GM21367 (cell line): Measurements from ENCODE around the gene GTF2H2C.
"Not testable (repeated sequence)": the region's sequence is repeated elsewhere in the genome, so short reads cannot be mapped to it uniquely, and the experiment has no call there.

ENCODE experiments used
- ATAC-seq: cut with Tn5 transposase; IDR thresholded peaks from one replicate; pipeline ENCODE4 v1.9.1; 2021; ENCODE audit not compliant: unreplicated experiment

The GTF2H2C gene

DNA sequence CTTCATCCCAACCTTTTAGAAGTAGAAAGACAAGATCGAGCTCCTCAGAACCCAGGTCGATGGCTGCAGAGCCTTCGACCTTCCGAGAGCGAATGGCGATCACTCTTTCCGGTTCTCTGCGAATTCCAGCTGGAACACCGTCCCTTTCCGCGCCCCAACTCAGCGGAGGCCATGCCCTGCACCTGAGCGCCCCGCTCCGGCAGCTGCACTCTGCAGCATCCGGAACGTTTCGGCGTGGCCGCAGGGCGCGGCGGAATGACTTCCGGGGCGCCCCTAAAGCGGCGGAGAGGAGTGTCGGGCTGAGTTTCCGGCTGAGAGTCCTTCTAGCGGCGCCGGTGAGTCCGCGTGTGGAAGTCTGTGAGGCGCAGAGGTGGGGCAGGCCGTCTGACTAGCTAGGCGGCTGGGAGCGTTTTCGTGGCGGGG is at the start of gene GTF2H2C:
Gene GTF2H2C, plus strand, starts transcription at position 284 of the 423 bp plus-strand sequence. CDS start 4,942 bp downstream, outside the sequence.
- peak; percentile 95 for ATAC-seq

GRCh38 chr5:69510694-69511093 is 49.3 kb upstream of the GTF2H2C start:
- no peak for ATAC-seq

DNA sequence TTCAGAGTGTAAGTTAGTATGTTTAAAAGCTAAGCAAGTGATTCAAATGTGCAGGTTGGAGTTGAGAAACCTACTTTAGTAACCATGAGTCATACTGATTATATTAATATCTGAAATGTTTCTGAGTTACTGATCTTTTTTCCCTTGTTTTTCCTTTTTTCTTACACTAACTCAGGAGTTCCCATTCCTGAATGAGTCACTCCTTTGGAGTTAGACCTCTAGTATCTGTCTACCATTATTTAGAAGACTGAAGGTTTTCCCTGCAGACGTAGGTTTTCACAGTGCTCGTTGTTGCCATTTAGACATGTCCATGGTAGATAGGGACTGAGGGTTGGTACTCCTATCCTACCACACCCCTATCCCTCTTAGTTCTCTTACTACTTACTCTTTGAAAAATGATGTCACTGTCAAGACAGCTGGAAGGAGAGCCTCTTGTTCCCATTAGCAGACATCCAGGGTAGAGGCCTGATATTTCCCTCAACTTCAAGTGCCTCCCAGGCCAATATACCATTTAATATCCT is 47.2 kb upstream of the GTF2H2C start:
- no peak for ATAC-seq

DNA sequence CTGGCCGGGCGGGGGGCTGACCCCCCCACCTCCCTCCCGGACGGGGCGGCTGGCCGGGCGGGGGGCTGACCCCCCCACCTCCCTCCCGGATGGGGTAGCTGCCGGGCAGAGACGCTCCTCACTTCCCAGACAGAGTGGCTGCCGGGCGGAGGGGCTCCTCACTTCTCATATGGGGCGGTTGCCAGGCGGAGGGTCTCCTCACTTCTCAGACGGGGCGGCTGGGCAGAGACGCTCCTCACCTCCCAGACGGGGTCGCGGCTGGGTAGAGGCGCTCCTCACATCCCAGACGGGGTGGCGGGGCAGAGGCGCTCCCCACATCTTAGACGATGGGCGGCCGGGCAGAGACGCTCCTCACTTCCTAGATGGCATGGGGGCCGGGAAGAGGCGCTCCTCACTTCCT is 44.4 kb upstream of the GTF2H2C start:
- not testable (repeated sequence) for ATAC-seq

- ATAC-seq: no peak
These were observed 43.2 kb upstream of the GTF2H2C start for GRCh38 chr5:69516769-69517168.

- no peak for ATAC-seq
These were observed 42.2 kb upstream of the GTF2H2C start for GRCh38 chr5:69517763-69518212.

GRCh38 chr5:69519285-69519684 is 40.7 kb upstream of the GTF2H2C start:
- ATAC-seq: no peak

- no peak for ATAC-seq
These were observed 38.0 kb upstream of the GTF2H2C start for GRCh38 chr5:69522035-69522434.

DNA sequence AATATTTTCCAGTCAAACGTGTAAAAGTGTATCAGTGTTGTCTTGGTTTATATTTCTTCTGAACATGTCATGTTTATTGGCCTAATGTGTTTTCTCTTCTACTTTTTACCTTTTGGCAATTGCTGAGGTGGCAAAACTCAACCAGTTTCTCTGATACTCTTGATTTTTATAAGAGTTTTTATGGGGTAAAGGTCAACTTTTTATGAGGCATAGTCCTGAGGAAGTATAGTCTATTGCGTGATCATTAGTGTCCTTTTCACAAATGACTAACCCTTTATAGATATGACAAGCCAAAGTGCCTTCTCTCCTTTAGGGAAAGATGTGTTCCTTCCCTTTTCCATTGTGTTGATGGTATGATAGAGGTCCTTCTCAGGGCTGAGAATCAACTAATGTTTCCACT is 34.5 kb upstream of the GTF2H2C start:
- ATAC-seq: no peak

- ATAC-seq: no peak
These were observed 33.3 kb upstream of the GTF2H2C start for GRCh38 chr5:69526660-69527059.

GRCh38 chr5:69527128-69527770 is 32.7 kb upstream of the GTF2H2C start:
- ATAC-seq: no peak

DNA sequence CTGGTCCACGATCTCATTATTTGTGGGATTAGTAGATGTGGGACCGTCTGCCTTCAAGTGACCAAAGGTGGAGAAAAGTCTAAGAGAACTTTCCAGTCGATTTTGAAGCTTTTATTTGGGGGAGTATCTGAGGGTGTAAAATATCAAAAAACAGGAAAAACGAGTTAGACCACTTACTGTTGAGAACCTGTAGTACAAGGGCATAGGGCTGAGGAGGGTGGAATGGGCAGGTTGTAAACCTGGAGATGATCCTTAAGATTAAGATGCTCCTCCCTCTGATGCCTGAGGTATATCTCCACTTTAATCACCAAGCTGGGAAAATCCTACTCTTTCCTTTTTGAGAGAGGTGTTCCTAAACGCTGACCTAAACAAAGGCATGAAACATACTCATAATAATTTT is 32.0 kb upstream of the GTF2H2C start:
- ATAC-seq: no peak

DNA sequence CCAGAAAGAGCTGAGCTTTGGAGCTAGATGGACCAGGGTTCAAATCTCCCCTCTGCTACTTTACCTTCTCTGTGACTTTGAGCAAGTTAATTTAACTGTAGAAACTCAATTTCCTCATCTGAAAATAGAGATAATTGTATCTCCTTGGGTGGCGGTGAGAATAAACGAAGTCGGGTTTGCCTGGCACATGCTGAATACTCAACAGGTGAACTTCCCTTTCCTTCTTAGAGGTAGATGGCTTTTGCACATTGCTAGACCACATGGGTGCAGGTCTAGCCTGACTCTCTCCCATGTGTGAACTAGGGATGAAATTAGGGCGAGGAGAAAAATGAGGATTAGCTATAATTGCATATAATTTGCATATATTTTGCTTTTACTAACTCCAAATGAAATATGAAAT is 31.4 kb upstream of the GTF2H2C start:
- no peak for ATAC-seq

DNA sequence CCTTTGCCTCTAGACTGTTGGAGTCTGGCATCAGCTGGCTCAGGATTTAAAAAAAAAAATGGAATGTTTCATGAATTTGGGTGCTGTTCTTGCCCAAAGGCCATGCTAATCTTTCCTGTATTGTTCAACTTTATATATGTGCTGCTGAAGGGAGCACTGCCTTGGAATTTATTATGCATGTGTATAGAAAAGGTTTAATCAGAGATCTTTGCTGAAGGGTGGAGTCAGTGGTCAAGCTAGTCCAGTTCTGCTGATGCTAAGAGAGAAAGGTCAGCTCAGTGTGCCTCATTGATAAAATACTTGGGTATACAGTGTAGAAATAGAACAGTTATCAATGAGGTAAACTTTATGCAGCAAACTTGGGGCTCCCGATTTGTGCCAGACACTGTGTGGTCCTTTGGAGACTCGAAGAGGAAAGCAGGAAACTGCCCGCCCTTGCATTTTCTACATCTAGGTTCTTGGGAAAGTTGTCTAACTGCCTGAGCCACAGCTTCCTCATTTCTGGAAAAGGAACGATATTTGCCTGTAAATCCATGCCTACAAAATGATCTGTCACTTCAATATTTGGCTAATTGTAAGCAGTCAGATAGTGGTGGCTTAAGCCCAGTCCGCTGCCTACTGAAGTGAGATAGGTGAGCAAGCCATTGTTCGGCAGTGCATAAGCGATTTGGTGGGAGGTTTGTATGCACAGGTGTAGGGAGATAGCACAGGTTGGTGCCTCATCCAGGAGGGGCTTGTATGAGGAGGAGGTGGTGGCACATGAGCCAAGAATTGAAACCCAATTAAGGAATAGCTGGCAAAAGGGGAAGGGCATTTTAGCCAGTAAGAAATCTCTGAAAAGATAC is 29.2 kb upstream of the GTF2H2C start:
- no peak for ATAC-seq

DNA sequence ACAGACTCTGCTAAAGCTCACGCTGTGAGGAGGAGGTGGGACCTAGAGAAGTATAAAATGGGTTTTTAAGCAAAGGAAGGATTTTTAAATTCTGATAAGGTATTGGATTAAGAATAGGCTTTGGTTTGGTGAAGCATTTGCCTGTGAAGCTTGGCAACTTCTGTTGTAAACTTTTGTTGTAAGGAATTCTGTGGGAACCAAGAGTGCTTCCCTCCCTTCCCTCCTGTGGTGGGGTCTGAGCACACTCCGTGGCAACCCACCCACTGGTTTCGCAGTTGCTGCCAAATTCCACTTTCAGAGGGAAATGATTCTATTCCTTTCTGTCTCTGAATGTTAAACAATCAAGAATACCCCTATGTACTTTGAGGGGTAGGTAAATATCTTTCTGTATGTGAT is 28.6 kb upstream of the GTF2H2C start:
- ATAC-seq: no peak

DNA sequence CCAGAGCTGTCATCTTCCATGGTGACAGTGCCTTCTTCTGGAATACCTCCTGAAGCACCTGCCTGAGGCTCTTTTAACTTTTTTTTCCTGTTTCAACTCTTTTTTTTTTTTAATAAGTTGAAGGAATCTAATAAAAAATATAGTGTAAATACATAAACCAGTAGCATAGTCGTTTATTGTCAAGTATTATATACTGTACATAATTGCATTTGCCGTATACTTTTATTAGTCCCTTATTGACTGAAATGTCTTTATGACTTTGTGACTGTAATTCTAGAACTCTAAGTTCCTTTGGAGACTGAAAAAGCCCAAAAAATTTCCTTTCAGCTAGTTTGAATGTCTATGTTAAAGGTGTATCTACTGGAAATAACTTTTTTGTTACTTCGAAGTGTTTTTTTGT is 22.1 kb upstream of the GTF2H2C start:
- not testable (repeated sequence) for ATAC-seq

DNA sequence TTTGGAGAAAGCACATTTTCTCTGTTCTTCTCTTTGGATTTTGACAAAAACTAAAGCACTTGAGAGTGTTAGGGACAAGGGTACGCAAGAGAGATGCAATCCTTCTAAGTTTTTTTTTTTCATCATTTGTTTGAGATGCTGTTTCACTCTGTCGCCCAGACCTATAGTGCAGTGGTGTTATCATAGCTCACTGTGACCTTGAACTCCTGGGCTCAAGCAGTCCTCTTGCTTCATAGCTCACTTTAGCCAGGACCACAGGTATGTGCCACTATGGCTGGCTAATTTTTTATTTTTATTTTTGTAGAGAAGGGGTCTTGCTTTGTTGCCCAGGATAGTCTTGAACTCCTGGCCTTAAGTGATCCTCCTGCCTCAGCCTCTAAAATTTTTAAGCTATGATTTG is 21.3 kb upstream of the GTF2H2C start:
- not testable (repeated sequence) for ATAC-seq

- ATAC-seq: not testable (repeated sequence)
These were observed 18.6 kb upstream of the GTF2H2C start for GRCh38 chr5:69541347-69541746.

DNA sequence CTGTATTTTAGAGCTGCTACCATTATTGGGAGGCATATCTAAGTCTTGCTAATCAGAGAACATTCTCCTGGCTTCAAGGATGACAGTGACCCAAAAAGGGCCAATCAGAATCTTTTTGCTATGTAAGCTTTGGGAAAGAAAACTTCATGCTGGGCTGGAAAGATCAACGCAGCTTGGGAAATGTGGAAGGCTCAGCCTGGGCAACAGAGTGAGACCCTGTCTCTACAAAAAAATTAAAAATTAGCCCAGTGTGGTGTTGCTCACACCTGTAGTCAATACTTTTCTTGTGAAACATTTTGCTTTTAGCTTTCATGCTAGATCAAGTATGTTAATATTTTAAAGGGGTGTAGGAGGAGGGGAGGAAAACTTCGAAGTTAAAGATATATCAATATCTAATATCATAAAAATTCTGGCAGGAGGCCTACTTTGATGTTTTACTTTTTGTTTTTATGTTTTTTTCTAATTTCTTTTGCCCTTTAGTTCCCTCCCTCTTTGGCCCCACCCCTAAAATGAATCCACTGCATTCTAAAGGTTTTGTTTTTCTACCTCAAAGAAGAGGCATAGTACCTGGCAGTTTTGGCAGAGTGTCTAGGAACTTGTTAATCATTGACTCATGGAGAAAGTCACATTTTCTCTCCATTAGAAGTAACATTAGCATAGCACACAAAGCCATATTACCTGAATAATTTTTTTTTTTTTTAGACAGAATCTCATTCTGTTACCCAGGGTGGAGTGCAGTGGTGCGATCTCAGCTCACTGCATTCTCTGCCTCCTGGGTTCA is 17.0 kb upstream of the GTF2H2C start:
- not testable (repeated sequence) for ATAC-seq

DNA sequence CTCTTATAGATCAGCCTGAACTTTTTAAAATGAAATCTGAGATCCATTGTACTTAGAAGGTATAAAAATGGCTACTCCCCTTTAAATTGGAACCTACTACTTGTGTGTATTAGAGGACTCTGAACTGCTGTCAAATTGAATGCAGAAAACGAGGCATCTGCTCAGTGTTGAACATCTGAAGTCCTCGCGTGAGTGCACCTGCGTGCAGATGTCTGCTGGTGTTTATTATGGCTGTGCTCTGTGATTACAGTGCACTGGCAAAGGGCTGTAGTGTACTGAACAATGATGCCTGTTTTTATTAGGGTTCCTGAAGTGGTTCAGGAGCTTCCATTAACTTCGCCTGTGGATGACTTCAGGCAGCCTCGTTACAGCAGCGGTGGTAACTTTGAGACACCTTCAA is 15.4 kb upstream of the GTF2H2C start:
- not testable (repeated sequence) for ATAC-seq
